Stimulated activated CD4-positive, alpha-beta T cell treated with anti-CD3 and anti-CD28 coated beads, Interleukin-12 subunit alpha, Interleukin-12 subunit beta, amount 100 ng/mL, for 48 hours (primary cell): ENCODE measurements around the gene CNNM4.

Experiments
- DNase-seq, 3 donors: peaks; one replicate each; pipeline ENCODE4 v3.0.0-alpha.2; 2020; ENCODE audit warnings: low read depth in 2 of 3, low spot score in 1 of 3

The CNNM4 gene

GRCh38 chr2:96810783-96811192, 50.1 kb downstream of the CNNM4 start:
- DNase-seq: no peak

- no peak for DNase-seq
These were observed 51.2 kb downstream of the CNNM4 start for GRCh38 chr2:96811917-96812316.

GRCh38 chr2:96813656-96814055, 53.0 kb downstream of the CNNM4 start:
- DNase-seq: no peak

GRCh38 chr2:96815326-96816126, 54.8 kb downstream of the CNNM4 start:
- DNase-seq: peak in 1 of 3 donors; percentile 16

- peak; percentile 89 to 96 (median 94) for DNase-seq
These were observed 55.6 kb downstream of the CNNM4 start, which contains the start of gene CNNM3 for GRCh38 chr2:96816127-96816835. Gene CNNM3 (plus strand): TSS chr2:96816268. CDS start chr2:96816278, 10 bp downstream.

GRCh38 chr2:96816836-96817702, 56.4 kb downstream of the CNNM4 start:
- no peak for DNase-seq

GRCh38 chr2:96817882-96818281, 57.2 kb downstream of the CNNM4 start:
- DNase-seq: no peak

GRCh38 chr2:96819128-96819875, 58.6 kb downstream of the CNNM4 start:
- DNase-seq: no peak

GRCh38 chr2:96819876-96820511, 59.3 kb downstream of the CNNM4 start:
- no peak for DNase-seq

- DNase-seq: no peak
These were observed 60.5 kb downstream of the CNNM4 start for GRCh38 chr2:96821113-96821675.

- no peak for DNase-seq
These were observed 62.1 kb downstream of the CNNM4 start for GRCh38 chr2:96822786-96823185.

- no peak for DNase-seq
These were observed 62.5 kb downstream of the CNNM4 start for GRCh38 chr2:96823198-96823597.

- DNase-seq: no peak
These were observed 63.6 kb downstream of the CNNM4 start for GRCh38 chr2:96824079-96824870.

GRCh38 chr2:96825057-96825456, 64.4 kb downstream of the CNNM4 start:
- DNase-seq: no peak

GRCh38 chr2:96826546-96827278, 66.0 kb downstream of the CNNM4 start:
- no peak for DNase-seq

- no peak for DNase-seq
These were observed 67.7 kb downstream of the CNNM4 start for GRCh38 chr2:96828436-96828835.

- no peak for DNase-seq
These were observed 68.2 kb downstream of the CNNM4 start for GRCh38 chr2:96828874-96829273.

GRCh38 chr2:96830044-96830562, 69.4 kb downstream of the CNNM4 start:
- no peak for DNase-seq
